ENCODE data around the gene SRPRA. TPM values are rescaled to one million over a fixed set of nuclear protein-coding genes. Genes with fewer than 3 reads are reported as not detected.

SRPRA gene
- total RNA-seq, 1 experiment from 2014 or later = 64.3 TPM

- Histone ChIP-seq H3K4me1 (ENCODE audit: insufficient read depth, low read length) (no peaks in the 10 kb centered on the region), H3K79me2 (ENCODE audit: insufficient read depth, low read length) (peaks cover 27% of the 10 kb centered on the region), H3K79me1 (ENCODE audit: insufficient read depth, low read depth, low read length, poor library complexity, severe bottlenecking) (peaks cover 14% of the 10 kb centered on the region), H3K56ac (ENCODE audit: insufficient read length, low read depth, low read length) (no peak overlapping the region), H3K9ac (ENCODE audit: extremely low read depth, insufficient read length, low read length) (no peak overlapping the region), H3K23me2 (ENCODE audit: insufficient read length, low read depth, low read length, poor library complexity, severe bottlenecking) (peaks cover 5% of the 10 kb centered on the region), H2BK5ac (ENCODE audit: insufficient read length, low read length) (no peak overlapping the region), H3K23ac (ENCODE audit: insufficient read length, low read depth, low read length) (no peak overlapping the region), H2BK120ac (ENCODE audit: low read depth, low read length, poor library complexity, severe bottlenecking) (no peak overlapping the region), H3K18ac (ENCODE audit: insufficient read length, low read depth, low read length) (no peak overlapping the region), H3K9me3 (ENCODE audit: control insufficient read depth, low read depth, low read length) (no peaks in the 10 kb centered on the region), H2AK5ac (ENCODE audit: insufficient read length, low read length) (no peak overlapping the region), H3T11ph (ENCODE audit: low read length) (no peak overlapping the region), H3K14ac (ENCODE audit: insufficient read depth, low read length) (no peak overlapping the region), H3K4me2 (ENCODE audit: insufficient read depth, insufficient read length, low read length) (no peak overlapping the region), H3K27ac (ENCODE audit: insufficient read length, low read depth, low read length) (no peak overlapping the region), H4K20me1 (ENCODE audit: control insufficient read depth, insufficient read depth, insufficient read length) (no peaks in the 10 kb centered on the region), H2BK20ac (ENCODE audit: low read depth, low read length, poor library complexity, severe bottlenecking) (no peak overlapping the region), H4K8ac (replicated peaks; ENCODE audit: insufficient read length, low read depth, low read length) (no peak overlapping the region), H4K91ac (ENCODE audit: insufficient read length, low read depth, low read length) (no peak overlapping the region), H2BK12ac (ENCODE audit: insufficient read length, low read depth, low read length) (no peak overlapping the region), H2AFZ (ENCODE audit: low read length) (no peak overlapping the region), H2BK15ac (ENCODE audit: low read depth, low read length) (no peak overlapping the region), H3K4ac (ENCODE audit: low read depth, low read length) (no peak overlapping the region), H4K5ac (ENCODE audit: insufficient read length, low read depth, low read length) (no peak overlapping the region), H3K27me3 (ENCODE audit: insufficient read depth, low read length) (no peaks in the 10 kb centered on the region)
- Mint-ChIP-seq H3K9me3 (no peaks in the 10 kb centered on the region), H3K4me1 (peaks cover 9 to 12% of the 10 kb centered on the region in 2 experiments), H3K36me3 (ENCODE audit: insufficient read depth in 1 of 3, low read depth in 3 of 3) (peaks cover 0 to 3% (median 0%) of the 10 kb centered on the region in 3 experiments; a peak in 1 of 7 replicates), H3K27ac (peak overlapping the region in 1 of 3 experiments; percentile 31; a peak in 1 of 7 replicates), H3K27me3 (ENCODE audit: low read depth) (no peaks in the 10 kb centered on the region), H3K4me3 (no peak overlapping the region)
- WGBS (ENCODE audit: extremely low coverage, insufficient read length, low lambda C conversion rate) = no CpG with 5 or more reads among the region's 6 CpGs
- TF ChIP-seq, protein P1, sequence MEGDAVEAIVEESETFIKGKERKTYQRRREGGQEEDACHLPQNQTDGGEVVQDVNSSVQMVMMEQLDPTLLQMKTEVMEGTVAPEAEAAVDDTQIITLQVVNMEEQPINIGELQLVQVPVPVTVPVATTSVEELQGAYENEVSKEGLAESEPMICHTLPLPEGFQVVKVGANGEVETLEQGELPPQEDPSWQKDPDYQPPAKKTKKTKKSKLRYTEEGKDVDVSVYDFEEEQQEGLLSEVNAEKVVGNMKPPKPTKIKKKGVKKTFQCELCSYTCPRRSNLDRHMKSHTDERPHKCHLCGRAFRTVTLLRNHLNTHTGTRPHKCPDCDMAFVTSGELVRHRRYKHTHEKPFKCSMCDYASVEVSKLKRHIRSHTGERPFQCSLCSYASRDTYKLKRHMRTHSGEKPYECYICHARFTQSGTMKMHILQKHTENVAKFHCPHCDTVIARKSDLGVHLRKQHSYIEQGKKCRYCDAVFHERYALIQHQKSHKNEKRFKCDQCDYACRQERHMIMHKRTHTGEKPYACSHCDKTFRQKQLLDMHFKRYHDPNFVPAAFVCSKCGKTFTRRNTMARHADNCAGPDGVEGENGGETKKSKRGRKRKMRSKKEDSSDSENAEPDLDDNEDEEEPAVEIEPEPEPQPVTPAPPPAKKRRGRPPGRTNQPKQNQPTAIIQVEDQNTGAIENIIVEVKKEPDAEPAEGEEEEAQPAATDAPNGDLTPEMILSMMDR (conservative IDR thresholded peaks at IDR 0.05) = no peak
- DNase-seq = no peak
Observed at GRCh38 chr11:126216526-126217305, 52.0 kb downstream of the SRPRA start.
